H1 (cell line): ENCODE results near the gene CFAP58. TPM values are rescaled to one million over a fixed set of nuclear protein-coding genes. Genes with fewer than 3 reads are reported as not detected.

Experiments
- polyA plus RNA-seq, 7 experiments: library from polyadenylated mRNA; depleted of rRNA in 3 of 7; stranded (reverse) in 5 of 7; unstranded in 2 of 7; fragments of >200 nt in 5 of 7; fragments of 200-250 nt in 2 of 7; gene quantifications; 1 replicate in 5 of 7; 2 replicates in 1 of 7; 4 replicates in 1 of 7; pipeline versions ENCODE4 v1.2.1 to v1.2.3, GENCODE V29; 2011 to 2013; ENCODE audit warnings: missing spikeins in 2 of 7, mixed read lengths in 2 of 7
- total RNA-seq: library from RNA; stranded (reverse); fragmentation: NEBNext Ultra II Directional; extraction: Animal tissue kit (Norgen Biotek cat#: 25700); gene quantifications from 2 replicates; pipeline ENCODE4 v1.2.1, GENCODE V29; 2021
- TF ChIP-seq, protein P1 (sequence below): fragments of 300-600 bp; sonication (generic); IDR thresholded peaks from 2 replicates; pipeline ENCODE4 v1.7.1; 2012; ENCODE audit warnings: low read length, moderate library complexity, mild to moderate bottlenecking, inconsistent platforms; ENCODE audit not compliant: insufficient replicate concordance

CFAP58 gene
- total and polyA plus RNA-seq, 2 of the 8 experiments (the other 6 are each of a cell fraction or from before 2014, with no cell fraction given), result 0.32 to 0.71 TPM

DNA sequence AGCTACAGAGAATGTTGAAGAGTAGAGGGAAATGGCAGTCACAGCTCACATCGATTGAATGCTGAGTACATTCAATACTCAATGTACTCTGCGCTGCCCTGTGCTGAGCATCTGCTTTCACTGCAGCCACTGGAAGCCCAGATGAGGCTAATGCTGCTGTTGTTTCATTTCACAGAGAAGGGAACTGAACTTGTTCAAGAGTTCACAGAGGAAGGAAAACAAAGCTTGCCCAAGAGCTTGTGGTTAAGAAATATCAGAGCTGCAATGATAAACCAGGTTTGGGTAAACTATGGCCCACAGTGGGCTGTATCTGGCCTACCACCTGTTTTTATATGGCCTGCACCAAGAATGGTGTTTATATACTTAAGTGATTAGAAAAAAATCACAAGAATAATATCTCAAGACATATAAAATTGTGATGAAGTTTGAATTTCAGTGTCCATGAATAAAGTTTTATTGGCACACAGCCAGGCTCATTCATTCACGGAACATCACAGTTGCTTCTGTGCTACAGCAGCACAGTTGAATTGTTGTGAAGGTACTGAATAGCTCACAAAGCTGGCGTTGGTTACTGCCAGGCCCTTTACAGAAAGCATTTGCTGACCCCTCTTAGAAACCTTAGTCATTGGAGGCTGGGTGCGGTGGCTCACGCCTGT is 64.1 kb downstream of the CFAP58 start (continued):
- TF ChIP-seq, protein P1, sequence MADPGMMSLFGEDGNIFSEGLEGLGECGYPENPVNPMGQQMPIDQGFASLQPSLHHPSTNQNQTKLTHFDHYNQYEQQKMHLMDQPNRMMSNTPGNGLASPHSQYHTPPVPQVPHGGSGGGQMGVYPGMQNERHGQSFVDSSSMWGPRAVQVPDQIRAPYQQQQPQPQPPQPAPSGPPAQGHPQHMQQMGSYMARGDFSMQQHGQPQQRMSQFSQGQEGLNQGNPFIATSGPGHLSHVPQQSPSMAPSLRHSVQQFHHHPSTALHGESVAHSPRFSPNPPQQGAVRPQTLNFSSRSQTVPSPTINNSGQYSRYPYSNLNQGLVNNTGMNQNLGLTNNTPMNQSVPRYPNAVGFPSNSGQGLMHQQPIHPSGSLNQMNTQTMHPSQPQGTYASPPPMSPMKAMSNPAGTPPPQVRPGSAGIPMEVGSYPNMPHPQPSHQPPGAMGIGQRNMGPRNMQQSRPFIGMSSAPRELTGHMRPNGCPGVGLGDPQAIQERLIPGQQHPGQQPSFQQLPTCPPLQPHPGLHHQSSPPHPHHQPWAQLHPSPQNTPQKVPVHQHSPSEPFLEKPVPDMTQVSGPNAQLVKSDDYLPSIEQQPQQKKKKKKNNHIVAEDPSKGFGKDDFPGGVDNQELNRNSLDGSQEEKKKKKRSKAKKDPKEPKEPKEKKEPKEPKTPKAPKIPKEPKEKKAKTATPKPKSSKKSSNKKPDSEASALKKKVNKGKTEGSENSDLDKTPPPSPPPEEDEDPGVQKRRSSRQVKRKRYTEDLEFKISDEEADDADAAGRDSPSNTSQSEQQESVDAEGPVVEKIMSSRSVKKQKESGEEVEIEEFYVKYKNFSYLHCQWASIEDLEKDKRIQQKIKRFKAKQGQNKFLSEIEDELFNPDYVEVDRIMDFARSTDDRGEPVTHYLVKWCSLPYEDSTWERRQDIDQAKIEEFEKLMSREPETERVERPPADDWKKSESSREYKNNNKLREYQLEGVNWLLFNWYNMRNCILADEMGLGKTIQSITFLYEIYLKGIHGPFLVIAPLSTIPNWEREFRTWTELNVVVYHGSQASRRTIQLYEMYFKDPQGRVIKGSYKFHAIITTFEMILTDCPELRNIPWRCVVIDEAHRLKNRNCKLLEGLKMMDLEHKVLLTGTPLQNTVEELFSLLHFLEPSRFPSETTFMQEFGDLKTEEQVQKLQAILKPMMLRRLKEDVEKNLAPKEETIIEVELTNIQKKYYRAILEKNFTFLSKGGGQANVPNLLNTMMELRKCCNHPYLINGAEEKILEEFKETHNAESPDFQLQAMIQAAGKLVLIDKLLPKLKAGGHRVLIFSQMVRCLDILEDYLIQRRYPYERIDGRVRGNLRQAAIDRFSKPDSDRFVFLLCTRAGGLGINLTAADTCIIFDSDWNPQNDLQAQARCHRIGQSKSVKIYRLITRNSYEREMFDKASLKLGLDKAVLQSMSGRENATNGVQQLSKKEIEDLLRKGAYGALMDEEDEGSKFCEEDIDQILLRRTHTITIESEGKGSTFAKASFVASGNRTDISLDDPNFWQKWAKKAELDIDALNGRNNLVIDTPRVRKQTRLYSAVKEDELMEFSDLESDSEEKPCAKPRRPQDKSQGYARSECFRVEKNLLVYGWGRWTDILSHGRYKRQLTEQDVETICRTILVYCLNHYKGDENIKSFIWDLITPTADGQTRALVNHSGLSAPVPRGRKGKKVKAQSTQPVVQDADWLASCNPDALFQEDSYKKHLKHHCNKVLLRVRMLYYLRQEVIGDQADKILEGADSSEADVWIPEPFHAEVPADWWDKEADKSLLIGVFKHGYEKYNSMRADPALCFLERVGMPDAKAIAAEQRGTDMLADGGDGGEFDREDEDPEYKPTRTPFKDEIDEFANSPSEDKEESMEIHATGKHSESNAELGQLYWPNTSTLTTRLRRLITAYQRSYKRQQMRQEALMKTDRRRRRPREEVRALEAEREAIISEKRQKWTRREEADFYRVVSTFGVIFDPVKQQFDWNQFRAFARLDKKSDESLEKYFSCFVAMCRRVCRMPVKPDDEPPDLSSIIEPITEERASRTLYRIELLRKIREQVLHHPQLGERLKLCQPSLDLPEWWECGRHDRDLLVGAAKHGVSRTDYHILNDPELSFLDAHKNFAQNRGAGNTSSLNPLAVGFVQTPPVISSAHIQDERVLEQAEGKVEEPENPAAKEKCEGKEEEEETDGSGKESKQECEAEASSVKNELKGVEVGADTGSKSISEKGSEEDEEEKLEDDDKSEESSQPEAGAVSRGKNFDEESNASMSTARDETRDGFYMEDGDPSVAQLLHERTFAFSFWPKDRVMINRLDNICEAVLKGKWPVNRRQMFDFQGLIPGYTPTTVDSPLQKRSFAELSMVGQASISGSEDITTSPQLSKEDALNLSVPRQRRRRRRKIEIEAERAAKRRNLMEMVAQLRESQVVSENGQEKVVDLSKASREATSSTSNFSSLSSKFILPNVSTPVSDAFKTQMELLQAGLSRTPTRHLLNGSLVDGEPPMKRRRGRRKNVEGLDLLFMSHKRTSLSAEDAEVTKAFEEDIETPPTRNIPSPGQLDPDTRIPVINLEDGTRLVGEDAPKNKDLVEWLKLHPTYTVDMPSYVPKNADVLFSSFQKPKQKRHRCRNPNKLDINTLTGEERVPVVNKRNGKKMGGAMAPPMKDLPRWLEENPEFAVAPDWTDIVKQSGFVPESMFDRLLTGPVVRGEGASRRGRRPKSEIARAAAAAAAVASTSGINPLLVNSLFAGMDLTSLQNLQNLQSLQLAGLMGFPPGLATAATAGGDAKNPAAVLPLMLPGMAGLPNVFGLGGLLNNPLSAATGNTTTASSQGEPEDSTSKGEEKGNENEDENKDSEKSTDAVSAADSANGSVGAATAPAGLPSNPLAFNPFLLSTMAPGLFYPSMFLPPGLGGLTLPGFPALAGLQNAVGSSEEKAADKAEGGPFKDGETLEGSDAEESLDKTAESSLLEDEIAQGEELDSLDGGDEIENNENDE, result no peak
- TF ChIP-seq, all 59 proteins: peak for 0
